Neural progenitor cell (in vitro differentiated cells): ENCODE data around the gene ERCC6L.

ENCODE experiments used
- EZH2 ChIP-seq: fragments of 200-600 bp; sonication (generic); IDR thresholded peaks from 2 replicates; pipeline ENCODE4 v1.6.1; 2017; ENCODE audit warnings: antibody characterized with exemption, mild to moderate bottlenecking, moderate library complexity
- TF ChIP-seq, protein P1 (sequence below): fragments of 200-600 bp; sonication (generic); IDR thresholded peaks from 2 replicates; pipeline ENCODE4 v1.5.1; 2017; ENCODE audit warnings: antibody characterized with exemption, mild to moderate bottlenecking

DNA sequence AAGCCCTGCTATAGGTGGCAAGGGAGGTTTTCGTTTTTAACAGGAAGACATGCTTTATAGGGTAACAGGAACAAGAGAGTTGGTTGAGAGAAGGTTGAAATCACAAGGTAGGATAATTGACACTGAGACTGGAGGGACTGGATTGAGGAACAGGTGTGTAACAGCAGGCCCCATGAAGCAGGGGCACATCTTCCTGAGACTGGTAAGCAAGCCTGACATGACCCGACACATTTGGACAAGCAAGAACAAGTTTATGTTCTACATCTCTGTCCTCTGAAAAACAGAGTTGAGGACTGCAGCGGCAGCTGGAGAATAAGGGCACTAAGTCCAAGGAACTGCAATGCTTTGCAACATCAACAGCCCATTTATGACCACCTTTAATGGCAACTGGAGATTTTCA is 33.0 kb upstream of the ERCC6L start:
- TF ChIP-seq, protein P1, sequence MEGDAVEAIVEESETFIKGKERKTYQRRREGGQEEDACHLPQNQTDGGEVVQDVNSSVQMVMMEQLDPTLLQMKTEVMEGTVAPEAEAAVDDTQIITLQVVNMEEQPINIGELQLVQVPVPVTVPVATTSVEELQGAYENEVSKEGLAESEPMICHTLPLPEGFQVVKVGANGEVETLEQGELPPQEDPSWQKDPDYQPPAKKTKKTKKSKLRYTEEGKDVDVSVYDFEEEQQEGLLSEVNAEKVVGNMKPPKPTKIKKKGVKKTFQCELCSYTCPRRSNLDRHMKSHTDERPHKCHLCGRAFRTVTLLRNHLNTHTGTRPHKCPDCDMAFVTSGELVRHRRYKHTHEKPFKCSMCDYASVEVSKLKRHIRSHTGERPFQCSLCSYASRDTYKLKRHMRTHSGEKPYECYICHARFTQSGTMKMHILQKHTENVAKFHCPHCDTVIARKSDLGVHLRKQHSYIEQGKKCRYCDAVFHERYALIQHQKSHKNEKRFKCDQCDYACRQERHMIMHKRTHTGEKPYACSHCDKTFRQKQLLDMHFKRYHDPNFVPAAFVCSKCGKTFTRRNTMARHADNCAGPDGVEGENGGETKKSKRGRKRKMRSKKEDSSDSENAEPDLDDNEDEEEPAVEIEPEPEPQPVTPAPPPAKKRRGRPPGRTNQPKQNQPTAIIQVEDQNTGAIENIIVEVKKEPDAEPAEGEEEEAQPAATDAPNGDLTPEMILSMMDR, result no peak
- no peak for TF ChIP-seq EZH2
